Endodermal cell (in vitro differentiated cells): Measurements from ENCODE around the gene YKT6. TPM values are rescaled to one million over a fixed set of nuclear protein-coding genes. Genes with fewer than 3 reads are reported as not detected.

Source experiments
- DNase-seq: peaks from one replicate; pipeline ENCODE4 v3.0.0-alpha.2; 2017
- H3K27ac ChIP-seq: 2 replicates; pipeline ENCODE4 v1.5.1; 2013; ENCODE audit warnings: mild to moderate bottlenecking, low read depth, low read length, moderate library complexity
- H3K27me3 ChIP-seq: 2 replicates; pipeline ENCODE4 v1.6.1; 2013; ENCODE audit warnings: mild to moderate bottlenecking, low read length, moderate library complexity; ENCODE audit not compliant: insufficient read depth, control insufficient read depth, poor library complexity, severe bottlenecking
- H3K36me3 ChIP-seq: 2 replicates; pipeline ENCODE4 v1.7.0; 2013; ENCODE audit warnings: mild to moderate bottlenecking, low read length, moderate library complexity; ENCODE audit not compliant: control insufficient read depth, insufficient read depth
- H3K4me1 ChIP-seq: one replicate; pipeline ENCODE4 v1.7.0; 2013; ENCODE audit warnings: low read length; ENCODE audit not compliant: control insufficient read depth, insufficient read depth
- H3K4me3 ChIP-seq: 2 replicates; pipeline ENCODE4 v1.5.1; 2013; ENCODE audit warnings: mild to moderate bottlenecking, low read length, moderate library complexity
- H3K9ac ChIP-seq: 2 replicates; pipeline ENCODE4 v1.6.1; 2013; ENCODE audit warnings: mild to moderate bottlenecking, low read length, moderate library complexity; ENCODE audit not compliant: poor library complexity, severe bottlenecking; ENCODE audit errors: extremely low read depth
- H3K9me3 ChIP-seq: 2 replicates; pipeline ENCODE4 v1.6.1; 2013; ENCODE audit warnings: mild to moderate bottlenecking, low read length, moderate library complexity; ENCODE audit not compliant: control insufficient read depth
- H3K27ac Mint-ChIP-seq: 2 replicates; pipeline ENCODE4 v1.8.0; 2020; ENCODE audit warnings: mixed read lengths
- H3K27me3 Mint-ChIP-seq: 2 replicates; pipeline ENCODE4 v1.8.0; 2021; ENCODE audit warnings: mild to moderate bottlenecking, mixed read lengths; ENCODE audit not compliant: insufficient read depth
- H3K36me3 Mint-ChIP-seq: 2 replicates; pipeline ENCODE4 v1.8.0; 2020; ENCODE audit warnings: low read depth, mixed read lengths
- H3K4me1 Mint-ChIP-seq: 2 replicates; pipeline ENCODE4 v1.8.0; 2020; ENCODE audit warnings: mixed read lengths
- H3K4me3 Mint-ChIP-seq: 2 replicates; pipeline ENCODE4 v1.8.0; 2020; ENCODE audit warnings: mild to moderate bottlenecking, moderate library complexity, mixed read lengths
- H3K9me3 Mint-ChIP-seq: 2 replicates; pipeline ENCODE4 v1.8.0; 2020; ENCODE audit warnings: mild to moderate bottlenecking, mixed read lengths
- WGBS, 2 experiments: methylation state at CpG; one replicate each; pipeline versions ENCODE4 v1.1.5 to v1.1.7; 2013; ENCODE audit warnings: missing lambda C conversion rate in 2 of 2, mixed read lengths in 1 of 2; ENCODE audit not compliant: insufficient coverage in 1 of 2, insufficient read length in 1 of 2; 5-methylcytosine and 5-hydroxymethylcytosine counted together
- total RNA-seq, 2 donors: library from RNA; stranded (reverse); fragmentation: NEBNext Ultra II Directional in 1 of 2; extraction: Animal tissue kit (Norgen Biotek cat#: 25700) in 1 of 2; gene quantifications; 2 replicates in 1 of 2; 3 replicates in 1 of 2; pipeline ENCODE4 v1.2.1, GENCODE V29; 2021
- TF ChIP-seq, protein P1 (sequence below): fragments of 200-600 bp; sonication (generic); conservative IDR thresholded peaks from 2 replicates; pipeline ENCODE4 v1.5.0; 2021; ENCODE audit warnings: antibody characterized with exemption, mild to moderate bottlenecking

YKT6 gene
- total RNA-seq, 2 donors from 2014 or later = 96.2 to 101 TPM

- Histone ChIP-seq H3K36me3 (no peaks in the 10 kb centered on the region), H3K9me3 (no peaks in the 10 kb centered on the region), H3K4me1 (no peaks in the 10 kb centered on the region), H3K27me3 (no peaks in the 10 kb centered on the region), H3K27ac (no peak overlapping the region), H3K9ac (no peak overlapping the region), H3K4me3 (no peak overlapping the region)
- no peaks in the 10 kb centered on the region for H3K36me3 Mint-ChIP-seq
- 78 to 85% methylated on average over 9 to 30 of the region's 30 CpGs for WGBS, 2 experiments
- H3K27ac Mint-ChIP-seq = no peak overlapping the region
- peaks cover 9% of the 10 kb centered on the region for H3K4me1 Mint-ChIP-seq
- no peak overlapping the region for H3K4me3 Mint-ChIP-seq
- DNase-seq = no peak
- H3K9me3 Mint-ChIP-seq = no peaks in the 10 kb centered on the region
- TF ChIP-seq, protein P1, sequence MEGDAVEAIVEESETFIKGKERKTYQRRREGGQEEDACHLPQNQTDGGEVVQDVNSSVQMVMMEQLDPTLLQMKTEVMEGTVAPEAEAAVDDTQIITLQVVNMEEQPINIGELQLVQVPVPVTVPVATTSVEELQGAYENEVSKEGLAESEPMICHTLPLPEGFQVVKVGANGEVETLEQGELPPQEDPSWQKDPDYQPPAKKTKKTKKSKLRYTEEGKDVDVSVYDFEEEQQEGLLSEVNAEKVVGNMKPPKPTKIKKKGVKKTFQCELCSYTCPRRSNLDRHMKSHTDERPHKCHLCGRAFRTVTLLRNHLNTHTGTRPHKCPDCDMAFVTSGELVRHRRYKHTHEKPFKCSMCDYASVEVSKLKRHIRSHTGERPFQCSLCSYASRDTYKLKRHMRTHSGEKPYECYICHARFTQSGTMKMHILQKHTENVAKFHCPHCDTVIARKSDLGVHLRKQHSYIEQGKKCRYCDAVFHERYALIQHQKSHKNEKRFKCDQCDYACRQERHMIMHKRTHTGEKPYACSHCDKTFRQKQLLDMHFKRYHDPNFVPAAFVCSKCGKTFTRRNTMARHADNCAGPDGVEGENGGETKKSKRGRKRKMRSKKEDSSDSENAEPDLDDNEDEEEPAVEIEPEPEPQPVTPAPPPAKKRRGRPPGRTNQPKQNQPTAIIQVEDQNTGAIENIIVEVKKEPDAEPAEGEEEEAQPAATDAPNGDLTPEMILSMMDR = no peak
- peaks cover 2% of the 10 kb centered on the region for H3K27me3 Mint-ChIP-seq
Observed at GRCh38 chr7:44221231-44221791, 20.5 kb downstream of the YKT6 start.

- no peak overlapping the region for H3K27ac Mint-ChIP-seq
Observed at GRCh38 chr7:44222074-44222473, 21.3 kb downstream of the YKT6 start.

GRCh38 chr7:44222776-44223261, 22.0 kb downstream of the YKT6 start:
- no peaks in the 10 kb centered on the region for H3K9me3 ChIP-seq
- no peak overlapping the region for H3K4me3 ChIP-seq
- Mint-ChIP-seq H3K27me3 (peaks cover 2% of the 10 kb centered on the region), H3K4me1 (peaks cover 9% of the 10 kb centered on the region), H3K36me3 (no peaks in the 10 kb centered on the region), H3K4me3 (no peak overlapping the region), H3K27ac (no peak overlapping the region), H3K9me3 (no peaks in the 10 kb centered on the region)
- DNase-seq = no peak
- TF ChIP-seq, protein P1 = no peak
- no peak overlapping the region for H3K9ac ChIP-seq
- no peak overlapping the region for H3K27ac ChIP-seq
- H3K4me1 ChIP-seq = no peaks in the 10 kb centered on the region
- 92% methylated on average over 11 of the region's 11 CpGs for WGBS, 2 experiments
- no peaks in the 10 kb centered on the region for H3K36me3 ChIP-seq
- no peaks in the 10 kb centered on the region for H3K27me3 ChIP-seq

More at GRCh38 chr7:44222074-44222473, 21.3 kb downstream of the YKT6 start:
- peaks cover 2% of the 10 kb centered on the region for H3K27me3 Mint-ChIP-seq
- H3K9me3 ChIP-seq = no peaks in the 10 kb centered on the region
- no peaks in the 10 kb centered on the region for H3K36me3 Mint-ChIP-seq
- H3K27ac ChIP-seq = no peak overlapping the region
- no peak overlapping the region for H3K4me3 ChIP-seq
- H3K9me3 Mint-ChIP-seq = no peaks in the 10 kb centered on the region
- 84 to 92% methylated on average over 9 to 11 of the region's 11 CpGs for WGBS, 2 experiments
- no peak for DNase-seq
- H3K27me3 ChIP-seq = no peaks in the 10 kb centered on the region
- H3K9ac ChIP-seq = no peak overlapping the region
- no peaks in the 10 kb centered on the region for H3K36me3 ChIP-seq
- no peaks in the 10 kb centered on the region for H3K4me1 ChIP-seq
- TF ChIP-seq, protein P1 = no peak
- no peak overlapping the region for H3K4me3 Mint-ChIP-seq
- H3K4me1 Mint-ChIP-seq = peaks cover 9% of the 10 kb centered on the region
